ENCODE results near the gene SLC17A7. TPM values are rescaled to one million over a fixed set of nuclear protein-coding genes. Genes with fewer than 3 reads are reported as not detected.

SLC17A7 gene
- total RNA-seq, 2 donors from 2014 or later, result 0.22 to 0.33 TPM

GRCh38 chr19:49451430-49452181 lies 10.3 kb upstream of the SLC17A7 start, which contains the start of gene PIH1D1:
Gene PIH1D1, minus strand, starts transcription at chr19:49451814. Its CDS starts 240 bp downstream, at chr19:49451574.
- H3K27me3 Mint-ChIP-seq (ENCODE audit: insufficient read depth), result no peaks in the 10 kb centered on the region
- peak within 1 kb of the TSS; percentile 88 for H3K4me3 Mint-ChIP-seq
- H3K27ac ChIP-seq (ENCODE audit: low read depth, low read length), result peak within 1 kb of the TSS; percentile 94
- H3K27me3 ChIP-seq (ENCODE audit: control insufficient read depth, insufficient read depth, low read length, poor library complexity, severe bottlenecking), result no peaks in the 10 kb centered on the region
- peaks cover 50% of the 10 kb centered on the region for H3K36me3 Mint-ChIP-seq (ENCODE audit: low read depth)
- H3K9me3 ChIP-seq (ENCODE audit: control insufficient read depth, low read length), result no peaks in the 10 kb centered on the region
- H3K4me1 ChIP-seq (ENCODE audit: control insufficient read depth, insufficient read depth, low read length), result no peaks in the 10 kb centered on the region
- WGBS, 2 experiments (ENCODE audit: insufficient coverage in 1 of 2, insufficient read length in 1 of 2), result 1% methylated on average over 30 to 42 of the region's 42 CpGs
- peak within 1 kb of the TSS; percentile 100 for H3K27ac Mint-ChIP-seq
- peaks cover 31% of the 10 kb centered on the region for H3K36me3 ChIP-seq (ENCODE audit: control insufficient read depth, insufficient read depth, low read length)
- peak within 1 kb of the TSS; percentile 84 for H3K4me3 ChIP-seq (ENCODE audit: low read length)
- peak within 1 kb of the TSS; percentile 84 for H3K9ac ChIP-seq (ENCODE audit: extremely low read depth, low read length, poor library complexity, severe bottlenecking)
- H3K4me1 Mint-ChIP-seq, result peaks cover 9% of the 10 kb centered on the region
- peaks cover 1% of the 10 kb centered on the region for H3K9me3 Mint-ChIP-seq
- DNase-seq, result peak; percentile 99
- TF ChIP-seq CTCF (conservative IDR thresholded peaks at IDR 0.05), result peak; percentile 52

- Histone ChIP-seq H3K36me3 (ENCODE audit: control insufficient read depth, insufficient read depth, low read length) (peaks cover 31% of the 10 kb centered on the region), H3K27me3 (ENCODE audit: control insufficient read depth, insufficient read depth, low read length, poor library complexity, severe bottlenecking) (no peaks in the 10 kb centered on the region), H3K4me1 (ENCODE audit: control insufficient read depth, insufficient read depth, low read length) (no peaks in the 10 kb centered on the region), H3K27ac (ENCODE audit: low read depth, low read length) (no peak overlapping the region), H3K4me3 (ENCODE audit: low read length) (peak overlapping the region; percentile 84), H3K9me3 (ENCODE audit: control insufficient read depth, low read length) (no peaks in the 10 kb centered on the region), H3K9ac (ENCODE audit: extremely low read depth, low read length, poor library complexity, severe bottlenecking) (no peak overlapping the region)
- Mint-ChIP-seq H3K9me3 (peaks cover 1% of the 10 kb centered on the region), H3K36me3 (ENCODE audit: low read depth) (peaks cover 47% of the 10 kb centered on the region), H3K4me1 (peaks cover 9% of the 10 kb centered on the region), H3K4me3 (peak overlapping the region; percentile 86), H3K27me3 (ENCODE audit: insufficient read depth) (no peaks in the 10 kb centered on the region), H3K27ac (peak overlapping the region; percentile 99)
- TF ChIP-seq CTCF (conservative IDR thresholded peaks at IDR 0.05), result no peak
- WGBS, 2 experiments (ENCODE audit: insufficient coverage in 1 of 2, insufficient read length in 1 of 2), result 87 to 91% methylated on average over 7 of the region's 7 CpGs
- DNase-seq, result no peak
Measured at GRCh38 chr19:49450405-49450804, 9.1 kb upstream of the SLC17A7 start.

- Mint-ChIP-seq H3K27ac (no peak overlapping the region), H3K27me3 (ENCODE audit: insufficient read depth) (no peaks in the 10 kb centered on the region), H3K4me1 (peaks cover 6% of the 10 kb centered on the region), H3K9me3 (peaks cover 1% of the 10 kb centered on the region), H3K36me3 (ENCODE audit: low read depth) (peaks cover 47% of the 10 kb centered on the region), H3K4me3 (no peak overlapping the region)
- WGBS, 2 experiments (ENCODE audit: insufficient coverage in 1 of 2, insufficient read length in 1 of 2), result 96 to 99% methylated on average over 6 of the region's 6 CpGs
- TF ChIP-seq CTCF (conservative IDR thresholded peaks at IDR 0.05), result no peak
- Histone ChIP-seq H3K27me3 (ENCODE audit: control insufficient read depth, insufficient read depth, low read length, poor library complexity, severe bottlenecking) (no peaks in the 10 kb centered on the region), H3K9ac (ENCODE audit: extremely low read depth, low read length, poor library complexity, severe bottlenecking) (no peak overlapping the region), H3K4me3 (ENCODE audit: low read length) (no peak overlapping the region), H3K9me3 (ENCODE audit: control insufficient read depth, low read length) (no peaks in the 10 kb centered on the region), H3K4me1 (ENCODE audit: control insufficient read depth, insufficient read depth, low read length) (no peaks in the 10 kb centered on the region), H3K27ac (ENCODE audit: low read depth, low read length) (no peak overlapping the region), H3K36me3 (ENCODE audit: control insufficient read depth, insufficient read depth, low read length) (peaks cover 31% of the 10 kb centered on the region)
- no peak for DNase-seq
Measured at GRCh38 chr19:49448432-49448786, 7.1 kb upstream of the SLC17A7 start.
